Left lobe of liver (tissue), 2 donors: ENCODE data around the gene RARG. TPM values are rescaled to one million over a fixed set of nuclear protein-coding genes. Genes with fewer than 3 reads are reported as not detected.
A peak's percentile ranks its signal among the peaks of the same experiment; 100 is the strongest.
"Not testable (repeated sequence)": the region's sequence is repeated elsewhere in the genome, so short reads cannot be mapped to it uniquely, and the experiment has no call there.

ENCODE experiments used
- ATAC-seq: fragments of 200-7000 bp; cut with Tn5 transposase; one replicate; pipeline ENCODE4 v1.9.1; 2020; ENCODE audit warnings: mild to moderate bottlenecking, moderate library complexity
- DNase-seq: peaks from one replicate; pipeline ENCODE4 v3.0.0-alpha.2; 2020; ENCODE audit warnings: low spot score
- total RNA-seq: library from RNA; stranded (reverse); gene quantifications from one replicate; pipeline ENCODE4 v1.2.1, GENCODE V29; 2021
- donor health status: DM: no; HTN: no; CAD: no; lungs with moderate emphysema.
- donor health status: DM: no; HTN: yes; CAD: no.

RARG gene
- total RNA-seq, 1 donor from 2014 or later = 2.5 TPM

DNA sequence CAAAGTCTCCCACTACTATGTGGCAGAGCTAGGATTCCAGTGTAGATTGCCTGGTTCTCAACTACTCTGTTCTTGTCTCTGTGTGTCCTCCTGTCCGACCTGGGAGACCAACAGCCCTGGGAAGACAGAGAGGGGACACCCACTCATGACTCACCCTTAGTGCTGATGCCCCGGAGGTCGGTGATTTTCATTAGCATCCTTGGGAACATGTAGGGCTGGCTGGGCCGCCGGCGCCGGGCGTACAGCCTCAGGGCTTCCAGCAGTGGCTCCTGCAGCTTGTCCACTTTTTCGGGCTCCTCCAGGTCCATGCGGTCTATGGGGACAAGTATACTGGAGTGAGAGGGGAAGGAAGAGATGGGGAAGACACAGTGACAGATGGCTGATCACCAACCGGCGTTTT, 19.1 kb downstream of the RARG start:
- ATAC-seq (no peak), DNase-seq (no peak)

DNA sequence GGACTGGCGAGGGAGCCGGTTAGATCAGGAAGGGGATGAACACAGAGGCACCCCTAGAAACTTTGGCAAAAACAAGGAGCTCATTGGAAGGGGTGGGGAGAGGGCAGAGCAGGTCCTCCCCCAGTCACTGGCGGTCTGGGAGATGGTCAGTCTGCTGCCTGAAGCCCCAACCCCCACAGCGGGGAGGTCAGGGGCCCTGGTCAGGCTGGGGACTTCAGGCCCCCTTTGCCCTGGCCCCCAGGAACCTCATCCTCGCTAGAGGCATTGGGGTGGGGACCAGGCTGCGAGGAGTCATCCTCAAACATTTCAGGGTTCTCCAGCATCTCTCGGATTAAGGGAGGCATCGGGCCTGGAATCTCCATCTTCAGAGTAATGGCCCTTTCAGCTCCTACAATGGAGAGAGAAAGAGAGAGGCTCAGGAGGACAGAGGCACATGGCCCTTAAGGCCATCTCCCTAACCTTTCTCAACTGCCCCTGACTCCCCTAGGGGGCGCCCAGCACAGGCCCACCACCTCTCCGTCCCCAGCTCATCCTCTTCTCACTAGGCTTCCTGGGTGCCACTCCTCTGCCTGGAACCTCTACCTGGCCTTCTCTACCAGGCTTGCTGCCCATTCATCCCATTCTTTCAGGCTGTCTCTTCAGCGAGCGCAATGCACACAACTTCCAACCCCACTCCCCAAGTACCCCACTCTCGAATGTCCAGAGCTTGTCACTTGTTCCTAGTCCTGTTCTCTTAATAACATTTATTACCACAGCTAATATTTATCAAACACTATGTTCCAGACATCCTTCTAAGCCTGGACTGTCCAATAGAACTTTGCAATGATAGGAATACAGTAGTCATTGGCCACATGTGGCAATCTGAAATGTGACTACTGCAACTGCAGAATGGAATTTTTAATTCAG, 20.3 kb downstream of the RARG start:
- DNase-seq (no peak), ATAC-seq (no peak)

DNA sequence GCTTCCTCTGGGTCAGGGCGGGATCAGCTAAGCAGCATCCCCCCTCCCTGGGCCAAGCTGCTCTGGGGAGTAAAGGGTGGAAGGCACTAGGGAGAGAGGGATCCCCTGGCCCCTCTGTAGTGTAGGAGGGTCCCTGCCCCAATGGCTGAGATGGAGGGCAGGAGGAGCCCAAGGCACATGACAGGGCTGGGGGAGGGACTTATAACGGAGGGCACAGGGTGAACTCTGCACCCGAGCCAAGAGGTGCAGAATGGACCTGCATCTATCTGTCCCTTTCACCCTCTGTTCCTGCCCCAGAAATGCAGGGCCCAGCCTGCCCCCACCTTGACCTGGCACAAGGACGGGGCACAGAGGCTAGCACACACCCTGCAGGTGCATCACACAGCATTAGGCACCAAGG, 21.2 kb downstream of the RARG start:
- ATAC-seq (no peak), DNase-seq (no peak)

DNA sequence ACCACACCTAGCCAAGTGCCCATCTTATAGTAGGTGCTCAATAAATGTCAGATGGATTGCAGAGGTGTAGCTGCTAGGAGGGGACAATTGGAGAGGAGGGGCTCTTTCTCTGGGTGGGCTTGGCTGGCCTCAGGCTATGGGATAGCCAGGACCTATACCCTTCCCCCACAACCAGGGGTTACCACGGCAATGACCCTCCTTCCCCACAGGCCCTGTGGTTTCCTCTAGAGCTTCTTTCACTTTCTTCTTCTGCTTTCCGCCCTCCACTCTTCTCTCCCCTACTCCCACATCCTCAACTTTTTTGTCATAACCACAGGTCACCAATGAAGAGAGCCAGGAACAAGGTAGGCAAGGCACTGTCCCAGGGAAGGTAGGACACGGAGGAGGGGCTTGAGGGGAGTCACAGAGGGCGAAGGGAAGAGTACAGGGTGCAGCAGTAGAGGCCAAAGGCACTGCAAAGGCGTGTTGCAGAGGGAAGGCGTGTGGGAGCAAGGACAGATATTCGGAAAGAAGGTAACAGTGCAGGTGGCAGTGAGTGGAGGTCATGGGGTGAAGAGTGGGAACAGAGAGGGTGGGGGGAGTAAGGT, 23.0 kb downstream of the RARG start:
- ATAC-seq (peak; percentile 20), DNase-seq (no peak)

DNA sequence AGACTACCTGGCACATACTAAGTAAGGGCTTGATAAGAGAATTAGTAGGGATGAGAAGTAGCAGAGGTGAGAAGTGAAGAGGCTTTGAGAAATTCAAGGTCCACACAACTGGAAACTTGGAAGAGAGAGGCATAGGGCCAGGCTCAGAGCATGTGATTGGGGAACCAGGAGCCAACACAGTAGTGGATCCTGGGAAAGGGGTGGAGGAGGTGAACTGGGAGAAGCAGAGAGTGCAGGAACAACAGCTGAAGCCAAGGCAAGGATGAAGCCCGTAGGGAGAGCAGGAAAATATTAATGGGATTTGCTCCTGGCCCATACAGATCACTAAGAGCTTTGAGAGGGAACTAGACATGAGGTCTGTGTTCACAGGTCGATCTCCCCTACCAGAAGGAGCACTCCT, 23.6 kb downstream of the RARG start:
- ATAC-seq (no peak), DNase-seq (no peak)

DNA sequence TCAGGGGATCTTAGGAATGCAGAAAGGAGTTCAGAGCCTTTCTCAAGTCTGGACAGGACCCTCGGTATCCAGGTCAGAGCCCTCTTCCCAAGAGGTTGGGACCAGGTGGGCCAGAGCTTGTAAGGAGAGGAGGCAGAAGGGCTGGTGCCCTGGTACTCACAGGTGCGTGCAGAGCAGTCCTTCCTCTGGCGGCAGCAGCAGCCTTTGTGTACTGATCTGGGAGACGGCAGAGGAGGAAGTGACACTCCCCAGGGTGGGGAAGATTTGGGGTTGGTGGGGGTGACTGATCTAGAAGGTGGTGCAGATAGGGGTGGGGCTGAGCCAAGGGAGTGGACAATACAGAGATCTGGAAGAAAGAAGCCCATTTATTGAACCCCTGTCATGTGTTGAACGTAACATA, 25.0 kb downstream of the RARG start, which contains the start of gene ITGB7:
ITGB7 (minus strand) TSS at position 210 of the 400 bp plus-strand sequence. CDS start 6,808 bp downstream, outside the sequence.
- DNase-seq (no peak), ATAC-seq (peak; percentile 20)

DNA sequence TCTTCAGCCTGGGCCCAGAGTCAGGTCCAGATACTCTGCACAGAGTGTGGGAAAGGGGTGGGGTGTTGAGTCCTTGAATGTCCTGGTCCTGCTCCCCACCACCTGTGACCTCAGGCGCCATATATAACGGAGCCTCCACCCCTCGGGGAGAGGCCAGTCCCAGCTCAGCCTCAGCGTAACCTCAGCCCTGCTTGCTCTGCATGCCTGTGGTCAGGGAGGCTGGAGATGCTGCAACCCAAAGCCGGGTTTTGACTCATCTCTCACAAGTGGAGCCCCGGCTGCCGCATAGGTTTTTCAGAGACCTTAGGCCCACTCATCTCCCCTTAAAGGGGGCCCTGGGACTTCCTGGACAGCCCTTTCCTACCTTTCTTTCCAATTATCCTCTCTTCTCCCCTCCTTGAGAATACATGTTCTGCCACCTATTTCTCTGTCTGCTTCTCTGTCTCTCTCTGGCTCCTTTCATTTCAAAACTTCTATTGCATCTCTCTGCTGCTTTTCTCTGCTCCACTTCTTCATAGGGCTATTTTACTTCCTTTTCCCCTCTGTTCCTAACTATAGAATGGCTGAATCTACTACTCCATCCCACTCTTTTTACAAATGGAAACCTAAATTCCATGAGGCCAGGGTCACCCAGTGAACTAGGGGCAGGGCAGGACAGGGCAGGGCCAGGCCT, 26.1 kb downstream of the RARG start:
- ATAC-seq (no peak), DNase-seq (no peak)

DNA sequence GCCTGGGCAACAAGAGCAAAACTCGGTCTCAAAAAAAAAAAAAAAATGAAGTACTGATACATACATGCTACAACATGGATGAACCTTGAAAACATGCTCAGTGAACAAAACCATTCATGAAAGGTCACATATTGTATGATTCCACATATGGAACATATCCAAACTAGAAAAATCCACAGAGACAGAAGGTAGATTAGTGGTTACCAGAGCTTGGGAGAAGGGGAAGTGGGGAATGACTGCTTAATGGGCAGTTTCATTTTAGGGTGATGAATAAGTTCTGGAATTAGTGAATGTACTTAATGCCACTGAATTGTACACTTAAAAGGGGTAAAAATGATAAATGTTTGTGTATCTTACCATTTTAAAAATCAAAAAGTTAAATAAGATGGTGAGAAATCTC, 27.7 kb downstream of the RARG start:
- no peak for ATAC-seq
- DNase-seq = no peak

DNA sequence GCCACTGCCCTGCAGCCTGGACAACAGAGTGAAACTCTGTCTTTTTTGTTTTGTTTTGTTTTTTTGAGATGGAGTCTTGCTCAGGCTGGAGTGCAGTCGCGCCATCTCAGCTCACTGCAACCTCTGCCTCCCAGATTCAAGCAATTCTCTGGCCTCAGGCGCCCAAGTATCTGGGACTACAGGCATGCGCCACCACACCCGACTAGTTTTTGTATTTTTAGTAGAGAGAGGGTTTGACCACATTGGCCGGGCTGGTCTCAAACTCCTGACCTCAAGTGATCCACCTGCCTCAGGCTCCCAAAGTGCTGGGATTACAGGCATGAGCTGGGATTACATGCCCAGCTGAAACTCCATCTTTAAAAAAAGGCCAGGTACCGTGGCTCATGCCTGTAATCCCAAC, 29.7 kb downstream of the RARG start:
- DNase-seq = not testable (repeated sequence)

DNA sequence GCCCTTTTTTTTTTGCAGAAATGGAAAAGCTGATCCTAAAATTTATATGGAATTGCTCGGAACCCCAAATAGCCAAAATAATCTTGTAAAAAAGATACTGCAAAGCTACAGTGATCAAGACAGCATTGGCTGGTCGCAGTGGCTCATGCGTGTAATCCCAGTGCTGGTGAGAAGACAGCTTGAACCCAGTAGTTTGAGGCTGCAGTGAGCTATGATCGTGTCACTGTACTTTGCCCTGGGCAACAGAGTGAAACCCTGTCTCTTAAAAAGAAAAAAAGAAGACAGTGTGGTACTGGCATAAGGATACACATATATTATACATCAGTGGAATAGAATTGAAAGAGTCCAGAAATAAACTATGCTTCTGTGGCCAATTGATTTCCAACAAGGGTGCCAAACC, 30.4 kb downstream of the RARG start:
- ATAC-seq = no peak
- DNase-seq = no peak

More for the DNA sequence above, 29.7 kb downstream of the RARG start:
- not testable (repeated sequence) for ATAC-seq

DNA sequence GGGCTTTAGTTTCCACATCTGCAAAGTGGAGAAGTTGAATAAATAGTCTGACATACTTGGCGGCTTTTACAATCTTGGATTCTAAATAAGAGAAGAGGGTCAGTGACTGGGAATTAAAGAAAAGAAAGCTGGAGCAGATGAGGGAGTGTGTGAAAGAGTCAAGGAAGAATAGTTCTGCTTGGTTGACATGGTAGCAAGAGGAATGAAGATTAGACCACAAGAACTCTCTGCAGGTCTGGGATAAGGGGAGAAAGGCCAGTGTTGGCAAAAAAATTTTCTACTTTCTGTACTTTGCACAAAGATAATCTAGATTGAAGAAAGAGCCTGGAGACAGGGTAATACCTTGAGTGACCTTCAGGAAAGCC, 30.9 kb downstream of the RARG start:
- ATAC-seq (no peak), DNase-seq (no peak)

DNA sequence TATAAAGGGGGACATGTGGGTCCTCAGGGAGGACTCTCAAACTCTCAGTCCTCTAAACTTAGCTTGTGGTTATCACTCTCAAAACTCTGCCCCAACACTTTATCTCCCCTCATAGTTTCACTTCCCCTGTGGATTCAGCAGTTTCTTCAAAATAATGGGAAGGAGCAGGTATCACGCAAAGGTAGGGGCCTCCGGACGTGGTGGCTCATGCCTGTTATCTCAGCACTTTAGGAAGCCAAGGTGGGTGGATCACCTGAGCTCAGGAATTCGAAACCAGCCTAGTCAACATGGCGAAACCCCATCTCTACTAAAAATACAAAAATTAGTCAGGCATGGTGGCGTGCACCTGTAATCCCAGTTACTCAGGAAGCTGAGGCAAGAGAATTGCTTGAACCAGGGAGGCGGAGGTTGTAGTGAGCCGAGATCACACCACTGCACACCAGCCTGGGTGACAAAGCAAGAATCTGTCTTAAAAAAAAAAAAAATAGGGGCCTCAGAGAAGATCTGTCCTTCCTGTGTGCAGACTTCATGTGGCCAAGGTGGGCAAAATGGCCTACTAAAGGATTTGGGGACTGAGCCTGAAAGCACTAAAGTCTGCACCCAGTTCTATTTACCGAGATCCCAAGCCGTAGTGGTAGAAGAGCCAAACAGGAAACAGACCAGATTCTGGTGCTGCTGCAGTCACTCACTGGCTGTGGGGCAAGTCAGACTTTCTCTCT, 31.4 kb downstream of the RARG start:
- ATAC-seq = no peak
- no peak for DNase-seq

DNA sequence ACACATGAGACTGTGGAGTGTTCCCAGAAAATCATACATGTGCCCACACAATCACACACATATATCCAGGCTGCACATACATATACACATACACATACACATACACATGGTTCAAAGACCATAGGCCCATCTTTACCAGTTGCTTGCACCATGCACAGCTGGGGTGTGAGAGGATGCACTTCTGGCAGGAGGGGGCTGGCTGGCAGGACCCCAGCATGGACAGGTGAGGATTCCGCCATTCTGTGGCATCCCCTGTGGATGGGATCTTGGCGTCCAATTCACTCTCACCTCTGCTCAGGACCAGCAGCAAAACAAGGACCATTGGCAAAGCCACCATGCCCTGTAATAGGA, 31.9 kb downstream of the RARG start:
- ATAC-seq = no peak
- DNase-seq = no peak

DNA sequence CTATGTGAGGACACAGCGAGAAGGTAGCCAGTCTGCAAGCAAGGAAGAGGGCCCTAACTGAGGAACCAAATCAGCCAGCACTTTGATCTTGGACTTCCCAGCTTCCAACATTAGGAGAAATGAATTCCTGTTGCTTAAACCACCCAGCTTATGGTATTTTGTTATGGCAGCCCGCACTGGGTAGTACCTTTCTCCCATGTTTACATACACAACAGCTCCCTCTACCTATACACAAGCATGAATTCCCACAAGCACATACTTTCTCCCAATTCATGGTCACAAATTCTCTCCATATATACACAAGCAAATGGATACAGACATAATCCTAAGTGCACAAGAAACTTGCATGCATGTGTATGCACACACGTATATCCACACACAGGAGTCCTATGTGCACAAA, 32.3 kb downstream of the RARG start:
- no peak for ATAC-seq
- no peak for DNase-seq

DNA sequence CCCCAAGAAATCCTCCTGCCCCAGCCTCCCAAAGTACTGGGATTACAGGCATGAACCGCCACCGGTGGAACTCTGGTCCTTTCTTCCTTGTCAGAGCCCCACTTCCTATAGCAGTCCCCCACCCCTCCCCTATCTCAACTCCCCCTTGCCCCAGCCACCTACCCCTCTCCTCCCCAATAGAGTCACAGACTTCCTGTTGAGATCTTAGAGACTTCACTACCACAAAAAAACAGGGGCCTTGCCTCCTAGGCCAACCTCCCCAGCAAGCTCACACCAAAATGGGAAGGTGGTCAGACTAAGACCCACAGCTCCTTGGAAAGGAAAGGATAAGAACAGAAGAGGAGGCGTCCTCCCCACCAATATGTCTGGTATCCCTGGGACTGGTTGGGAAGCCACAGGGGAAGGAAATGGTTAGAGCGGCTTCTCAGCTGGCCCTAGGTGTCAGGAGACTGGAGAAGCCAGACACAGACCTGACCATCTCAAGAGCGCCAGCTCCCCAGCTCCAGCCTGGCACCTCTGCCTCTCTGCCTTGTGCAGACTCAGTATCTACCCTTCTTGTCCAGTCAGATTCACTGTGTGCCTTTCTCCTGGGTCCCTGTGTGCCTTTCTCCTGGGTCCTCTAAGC, 33.4 kb downstream of the RARG start:
- no peak for DNase-seq
- no peak for ATAC-seq

DNA sequence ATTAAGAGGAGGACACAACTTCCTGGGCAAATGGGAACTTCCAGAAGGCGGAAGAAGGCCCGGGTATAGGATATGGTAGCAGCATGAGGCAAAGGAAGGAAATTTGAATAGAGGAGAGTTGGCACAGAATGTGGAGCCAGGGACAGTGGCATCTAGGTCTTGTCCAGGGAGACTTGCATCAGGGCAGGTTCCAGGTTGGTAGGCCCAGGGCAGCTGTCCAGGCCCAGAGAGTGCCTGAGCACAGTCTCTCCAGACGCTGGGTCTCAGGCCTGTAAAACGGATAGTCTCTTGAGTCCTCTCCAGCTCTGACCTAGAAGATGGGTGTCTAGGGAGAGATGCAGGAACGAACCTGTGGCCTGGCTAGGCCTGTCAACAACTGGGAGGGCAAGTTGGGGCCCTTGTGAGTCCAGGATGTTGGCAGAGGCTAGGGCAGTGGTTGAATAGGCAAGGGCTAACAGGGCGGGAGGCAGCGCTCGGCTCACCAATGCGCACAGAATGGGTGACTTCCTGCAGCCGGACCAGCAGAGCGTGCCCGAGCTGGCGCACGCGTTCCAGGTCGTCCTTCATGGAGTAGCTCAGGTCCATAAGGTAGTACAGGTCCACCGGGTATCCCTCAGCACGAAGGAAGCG, 34.9 kb downstream of the RARG start:
- DNase-seq = no peak
- peak; percentile 62 for ATAC-seq

DNA sequence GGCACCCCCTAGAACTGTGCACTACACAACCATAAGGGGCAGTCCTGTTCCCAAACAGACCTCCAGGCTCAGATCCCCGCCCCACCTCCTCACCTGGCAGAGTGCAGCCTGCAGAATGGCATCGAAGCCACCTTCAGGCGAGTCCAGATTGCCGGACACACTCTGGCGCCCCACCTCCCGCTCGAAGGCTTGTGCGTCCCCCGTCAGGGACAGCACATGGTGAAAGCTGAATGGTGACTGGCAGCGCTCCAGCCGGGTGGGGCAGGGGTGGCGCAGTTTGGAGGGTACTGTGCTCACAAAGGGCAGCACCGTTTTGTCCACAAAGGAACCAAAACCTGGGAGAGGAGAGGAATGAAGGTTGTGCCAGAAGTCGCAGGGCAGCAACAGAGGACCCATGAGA, 35.5 kb downstream of the RARG start:
- no peak for ATAC-seq
- no peak for DNase-seq

DNA sequence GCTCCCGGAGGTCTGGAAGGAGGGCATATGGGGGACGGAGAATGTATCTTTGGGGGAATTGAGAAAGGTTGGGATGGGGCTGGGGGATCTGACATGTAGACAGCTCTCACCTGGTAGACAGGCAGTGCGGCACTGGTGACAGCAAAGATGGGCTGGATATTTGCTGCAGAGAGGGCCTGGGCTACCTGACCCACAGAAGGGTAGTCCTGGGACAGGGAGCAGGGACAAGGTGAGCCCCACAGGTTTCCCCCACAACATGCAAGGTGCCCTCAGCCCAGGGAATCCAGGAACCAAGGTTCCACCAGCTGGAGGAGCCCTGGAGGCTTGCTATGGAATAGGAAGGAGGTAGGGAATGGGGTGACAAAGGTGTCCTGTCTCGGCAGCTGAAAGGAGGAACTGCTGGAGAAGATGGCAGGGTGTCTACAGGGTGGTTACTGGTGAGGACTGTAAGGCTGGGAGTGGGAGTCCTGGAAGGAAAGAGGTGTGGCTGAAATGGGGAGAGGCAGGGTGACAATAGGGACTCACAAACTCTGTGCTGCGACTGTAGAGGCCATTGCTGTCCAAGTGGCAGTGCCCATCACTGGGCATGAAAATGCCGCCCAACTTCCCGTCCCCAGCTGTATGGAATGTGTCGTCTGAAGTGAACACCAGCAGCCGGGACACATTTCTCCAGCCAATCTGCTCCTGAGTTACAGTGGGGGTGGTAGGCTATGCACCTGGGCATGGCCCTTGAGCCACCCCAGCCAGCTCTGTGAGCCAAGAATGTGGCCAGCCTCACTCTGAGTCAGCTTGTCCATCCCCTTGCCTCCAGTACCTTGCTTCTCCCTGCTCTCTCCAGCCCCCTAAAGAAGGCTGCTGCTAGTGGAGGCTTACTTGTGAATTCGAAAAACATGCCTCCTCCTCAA, 36.2 kb downstream of the RARG start:
- no peak for ATAC-seq

DNA sequence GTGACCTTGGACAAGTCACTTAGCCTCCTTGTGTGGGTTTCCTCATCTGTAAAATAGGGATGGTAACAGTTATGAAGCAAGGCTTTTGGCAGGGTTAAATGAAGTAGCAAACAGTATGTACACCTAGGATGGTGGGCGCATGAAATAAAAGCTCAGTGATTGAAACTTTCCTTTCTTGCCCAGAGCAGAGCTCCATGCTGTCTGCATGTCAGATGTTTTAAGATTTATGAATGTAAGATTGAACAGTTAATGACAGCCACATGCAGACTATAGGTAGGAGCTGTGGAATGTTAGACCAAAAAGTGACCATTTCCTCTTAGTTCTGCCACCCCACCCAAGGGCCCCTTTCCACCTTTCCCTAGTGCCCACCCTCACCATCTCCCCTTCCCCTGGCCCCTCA, 37.0 kb downstream of the RARG start:
- ATAC-seq (no peak), DNase-seq (no peak)

More for the DNA sequence above, 36.2 kb downstream of the RARG start:
- no peak for DNase-seq
